IMR-90 (cell line): Measurements from ENCODE around the gene KLHL8. TPM values are rescaled to one million over a fixed set of nuclear protein-coding genes. Genes with fewer than 3 reads are reported as not detected.

Source experiments
- ATAC-seq: fragments of 200-7000 bp; cut with Tn5 transposase; 2 replicates; pipeline ENCODE4 v1.9.1; 2020; ENCODE audit warnings: low read depth, mild to moderate bottlenecking, moderate library complexity
- BruUV-seq: library from RNA; stranded (reverse); fragments of 400-500 nt; replicated peaks from 2 replicates; lab custom pipeline; 2021; lab: Mats Ljungman, UMichigan
- CTCF ChIA-PET: fragments of 300-600 bp; formaldehyde crosslinking; extraction: SDS; loops from one replicate; lab custom pipeline; 2021; ENCODE audit warnings: antibody characterized with exemption; lab: Yijun Ruan, JAX
- POLR2A ChIA-PET: fragments of 300-600 bp; sonication (Branson Sonifier 250); formaldehyde crosslinking; loops from one replicate; lab custom pipeline; 2022; ENCODE audit warnings: antibody characterized with exemption; ENCODE audit not compliant: unreplicated experiment; lab: Charles Lee
- DNase-seq: peaks from one replicate; pipeline ENCODE4 v3.0.0; 2013
- H2AFZ ChIP-seq: replicated peaks from 2 replicates; pipeline ENCODE3; 2013; ENCODE audit warnings: low read length, mild to moderate bottlenecking; ENCODE audit not compliant: poor library complexity
- H2AK5ac ChIP-seq: 2 replicates; pipeline ENCODE4 v1.6.1; 2013; ENCODE audit warnings: low read depth, low read length, inconsistent platforms
- H2AK9ac ChIP-seq: replicated peaks from 2 replicates; pipeline ENCODE3; 2013; ENCODE audit warnings: mild to moderate bottlenecking, low read depth, low read length, moderate library complexity; ENCODE audit not compliant: poor library complexity
- H2BK120ac ChIP-seq: 2 replicates; pipeline ENCODE4 v1.6.1; 2013; ENCODE audit warnings: low read depth, low read length, inconsistent platforms
- H2BK15ac ChIP-seq: 3 replicates; pipeline ENCODE4 v1.6.1; 2013; ENCODE audit warnings: low read depth, low read length, inconsistent platforms
- H2BK20ac ChIP-seq: 2 replicates; pipeline ENCODE4 v1.6.1; 2013; ENCODE audit warnings: low read depth, mild to moderate bottlenecking, inconsistent platforms, low read length, moderate library complexity
- H2BK5ac ChIP-seq: 2 replicates; pipeline ENCODE4 v1.6.1; 2013; ENCODE audit warnings: mild to moderate bottlenecking, low read depth, low read length, inconsistent platforms; ENCODE audit not compliant: poor library complexity, severe bottlenecking
- H3K14ac ChIP-seq: replicated peaks from 2 replicates; pipeline ENCODE4 v1.6.1; 2013; ENCODE audit warnings: low read depth, low read length, inconsistent platforms
- H3K18ac ChIP-seq: 2 replicates; pipeline ENCODE4 v1.6.1; 2013; ENCODE audit warnings: low read depth, low read length, control low read depth
- H3K23ac ChIP-seq: 2 replicates; pipeline ENCODE4 v1.6.1; 2013; ENCODE audit warnings: low read depth, low read length, inconsistent platforms
- H3K27ac ChIP-seq: 2 replicates; pipeline ENCODE4 v1.5.1; 2013; ENCODE audit warnings: mild to moderate bottlenecking, control low read depth, low read length; ENCODE audit not compliant: insufficient read depth
- H3K27me3 ChIP-seq: 2 replicates; pipeline ENCODE4 v1.6.1; 2013; ENCODE audit warnings: low read length; ENCODE audit not compliant: control insufficient read depth, insufficient read depth
- H3K36me3 ChIP-seq: 2 replicates; pipeline ENCODE4 v1.6.1; 2013; ENCODE audit warnings: low read length, mixed read lengths; ENCODE audit not compliant: control insufficient read depth, insufficient read depth
- H3K4ac ChIP-seq: 2 replicates; pipeline ENCODE4 v1.6.1; 2013; ENCODE audit warnings: low read depth, low read length, inconsistent platforms
- H3K4me1 ChIP-seq: 2 replicates; pipeline ENCODE4 v1.6.1; 2013; ENCODE audit warnings: low read length, mixed read lengths; ENCODE audit not compliant: control insufficient read depth, insufficient read depth
- H3K4me2 ChIP-seq: 2 replicates; pipeline ENCODE4 v1.6.1; 2013; ENCODE audit warnings: low read depth, mild to moderate bottlenecking, control low read depth, low read length, moderate library complexity
- H3K4me3 ChIP-seq: 2 replicates; pipeline ENCODE4 v1.5.1; 2013; ENCODE audit warnings: low read depth, mild to moderate bottlenecking, control low read depth, low read length, moderate library complexity; ENCODE audit not compliant: insufficient read depth
- H3K56ac ChIP-seq: 2 replicates; pipeline ENCODE4 v1.6.1; 2013; ENCODE audit warnings: low read length, inconsistent platforms; ENCODE audit not compliant: insufficient read depth; ENCODE audit errors: extremely low read depth
- H3K79me1 ChIP-seq, 2 experiments: 2 replicates each; pipeline ENCODE4 v1.6.1; 2013; ENCODE audit warnings: low read length in 2 of 2, inconsistent platforms in 1 of 2, low read depth in 1 of 2
- H3K9ac ChIP-seq: 2 replicates; pipeline ENCODE4 v1.6.1; 2013; ENCODE audit warnings: low read depth, low read length, control low read depth
- H3K9me1 ChIP-seq: 2 replicates; pipeline ENCODE4 v1.6.1; 2013; ENCODE audit warnings: low read length, inconsistent platforms; ENCODE audit not compliant: insufficient read depth
- H3K9me3 ChIP-seq: 2 replicates; pipeline ENCODE4 v1.6.1; 2013; ENCODE audit warnings: low read length; ENCODE audit not compliant: control insufficient read depth, insufficient read depth
- H4K20me1 ChIP-seq: 2 replicates; pipeline ENCODE4 v1.6.1; 2013; ENCODE audit warnings: low read length, inconsistent platforms; ENCODE audit not compliant: insufficient read depth
- H4K5ac ChIP-seq: 2 replicates; pipeline ENCODE4 v1.6.1; 2013; ENCODE audit warnings: mild to moderate bottlenecking, low read depth, low read length, control low read depth
- H4K8ac ChIP-seq, 2 experiments: 2 replicates each; pipeline ENCODE4 v1.6.1; 2013; ENCODE audit warnings: low read depth in 2 of 2, low read length in 2 of 2, control low read depth in 1 of 2, inconsistent platforms in 1 of 2
- H4K91ac ChIP-seq: 2 replicates; pipeline ENCODE4 v1.6.1; 2013; ENCODE audit warnings: low read depth, low read length, inconsistent platforms; ENCODE audit not compliant: insufficient read depth
- BHLHE40 ChIP-seq: fragments of 150-350 bp; IDR thresholded peaks from 2 replicates; pipeline ENCODE4 v1.6.1; 2016; ENCODE audit warnings: mild to moderate bottlenecking, low read depth, low read length
- CEBPB ChIP-seq: IDR thresholded peaks from 2 replicates; pipeline ENCODE4 v1.6.1; 2012; ENCODE audit warnings: low read depth, low read length, improper control_type of control experiment
- CHD1 ChIP-seq: IDR thresholded peaks from 2 replicates; pipeline ENCODE4 v1.6.1; 2012; ENCODE audit warnings: low read depth, low read length, improper control_type of control experiment
- CTCF ChIP-seq: conservative IDR thresholded peaks from 2 replicates; pipeline ENCODE4 v1.5.1; 2012; ENCODE audit warnings: mild to moderate bottlenecking, low read depth, low read length, improper control_type of control experiment
- ELK1 ChIP-seq: fragments of 150-350 bp; IDR thresholded peaks from 2 replicates; pipeline ENCODE4 v1.6.1; 2016; ENCODE audit warnings: low read depth, mild to moderate bottlenecking, low read length, moderate library complexity, borderline replicate concordance
- FOS ChIP-seq: fragments of 150-350 bp; IDR thresholded peaks from 2 replicates; pipeline ENCODE4 v1.6.1; 2016; ENCODE audit warnings: low read depth, low read length
- MAFK ChIP-seq: IDR thresholded peaks from 2 replicates; pipeline ENCODE4 v1.6.1; 2012; ENCODE audit warnings: low read depth, low read length, improper control_type of control experiment
- MAZ ChIP-seq: IDR thresholded peaks from 2 replicates; pipeline ENCODE4 v1.6.1; 2012; ENCODE audit warnings: low read depth, mild to moderate bottlenecking, low read length, improper control_type of control experiment, moderate library complexity, borderline replicate concordance
- MXI1 ChIP-seq: IDR thresholded peaks from 2 replicates; pipeline ENCODE4 v1.6.1; 2012; ENCODE audit warnings: low read depth, mild to moderate bottlenecking, low read length, moderate library complexity, borderline replicate concordance
- NFE2L2 ChIP-seq: fragments of 150-350 bp; IDR thresholded peaks from 2 replicates; pipeline ENCODE4 v1.6.1; 2016; ENCODE audit warnings: low read depth, mild to moderate bottlenecking, low read length
- POLR2A ChIP-seq: IDR thresholded peaks from 2 replicates; pipeline ENCODE4 v1.6.1; 2012; ENCODE audit warnings: mild to moderate bottlenecking, low read depth, low read length
- RAD21 ChIP-seq: IDR thresholded peaks from 2 replicates; pipeline ENCODE4 v1.6.1; 2012; ENCODE audit warnings: low read length, improper control_type of control experiment
- RCOR1 ChIP-seq: IDR thresholded peaks from 2 replicates; pipeline ENCODE4 v1.6.1; 2012; ENCODE audit warnings: mild to moderate bottlenecking, low read length, improper control_type of control experiment; ENCODE audit not compliant: insufficient replicate concordance
- RFX5 ChIP-seq: IDR thresholded peaks from 2 replicates; pipeline ENCODE4 v1.8.0; 2012; ENCODE audit warnings: low read depth, mild to moderate bottlenecking, low read length, moderate library complexity
- SMC3 ChIP-seq: fragments of 150-350 bp; IDR thresholded peaks from 2 replicates; pipeline ENCODE4 v1.6.1; 2016; ENCODE audit warnings: low read depth, mild to moderate bottlenecking, antibody characterized with exemption, low read length, moderate library complexity
- USF2 ChIP-seq: fragments of 150-350 bp; IDR thresholded peaks from 2 replicates; pipeline ENCODE4 v1.6.1; 2017; ENCODE audit warnings: mild to moderate bottlenecking, antibody characterized with exemption, low read length, low read depth
- WGBS, 2 experiments: methylation state at CpG; one replicate each; pipeline versions ENCODE4 v1.1.5 to v1.1.7; 2013; ENCODE audit warnings: missing lambda C conversion rate in 2 of 2; ENCODE audit not compliant: insufficient read length in 1 of 2; ENCODE audit errors: extremely low coverage in 2 of 2; 5-methylcytosine and 5-hydroxymethylcytosine counted together
- dilution Hi-C: fragments of 300-500 bp; cut with HindIII; formaldehyde crosslinking; loops from one replicate; pipeline ENCODE4 v1.14.3; 2018; ENCODE audit warnings: low sequenced_read_pairs; ENCODE audit not compliant: unreplicated experiment
- in situ Hi-C: fragments of 300-500 bp; cut with MboI; formaldehyde crosslinking; loops from 3 replicates; pipeline ENCODE4 v1.14.3; 2019; ENCODE audit warnings: low sequenced_read_pairs, inconsistent platforms, mixed read lengths
- intact Hi-C: fragments of 100-400 bp; cut with micrococcal nuclease; formaldehyde crosslinking; loops from 2 replicates; pipeline ENCODE4 v1.10.0; 2022
- polyA plus RNA-seq, 3 experiments: library from polyadenylated mRNA; depleted of rRNA; stranded (reverse); fragments of >200 nt; gene quantifications; 2 replicates each; pipeline ENCODE4 v1.2.3, GENCODE V29; 2012; ENCODE audit warnings: low replicate concordance in 1 of 3
- total RNA-seq: library from RNA; depleted of rRNA; stranded (reverse); fragments of >200 nt; gene quantifications from 2 replicates; pipeline ENCODE4 v1.2.3, GENCODE V29; 2012

KLHL8 gene
- total and polyA plus RNA-seq, 2 of the 4 experiments (the other 2 are of a cell fraction), result 3.1 to 9.5 TPM

GRCh38 chr4:87126056-87126455 is 94.4 kb downstream of the KLHL8 start:
- dilution Hi-C loops (no loop called here), in situ Hi-C loops (no loop called here)

More at GRCh38 chr4:87126056-87126455, 94.4 kb downstream of the KLHL8 start:
- H3K4me1 ChIP-seq, result peaks cover 12% of the 10 kb centered on the region
- no peak overlapping the region for H3K18ac ChIP-seq
- no peak overlapping the region for H4K5ac ChIP-seq
- no peaks in the 10 kb centered on the region for H4K20me1 ChIP-seq
- H2BK20ac ChIP-seq, result no peak overlapping the region
- no peak overlapping the region for H3K14ac ChIP-seq
- H3K56ac ChIP-seq, result no peak overlapping the region
- no peak for TF ChIP-seq CEBPB
- TF ChIP-seq ELK1, result no peak
- no peak for TF ChIP-seq RFX5
- TF ChIP-seq USF2, result no peak
- TF ChIP-seq MAFK, result no peak
- no peak for TF ChIP-seq MXI1
- no peak for TF ChIP-seq NFE2L2
- TF ChIP-seq POLR2A, result no peak
- TF ChIP-seq CHD1, result no peak
- TF ChIP-seq CTCF, result no peak
- no peak for TF ChIP-seq BHLHE40
- TF ChIP-seq RAD21, result no peak
- TF ChIP-seq RCOR1, result no peak
- TF ChIP-seq MAZ, result no peak
- no peak for TF ChIP-seq SMC3
- no peak for TF ChIP-seq FOS
- no peaks in the 10 kb centered on the region for H3K9me3 ChIP-seq
- ATAC-seq (no peak), DNase-seq (no peak)
- peaks cover 15% of the 10 kb centered on the region for H3K9me1 ChIP-seq
- H3K27me3 ChIP-seq, result no peaks in the 10 kb centered on the region
- no peak overlapping the region for H3K27ac ChIP-seq
- H3K4me3 ChIP-seq, result no peak overlapping the region
- H3K36me3 ChIP-seq, result peaks cover 18% of the 10 kb centered on the region
- H2BK5ac ChIP-seq, result no peak overlapping the region
- no TSS peak for BruUV-seq
- intact Hi-C loops, result loop anchor here (10.0 kb wide), 1 partner anchor 201 kb away; no protein-coding TSS in a partner anchor
- H2AFZ ChIP-seq, result no peak overlapping the region
- peak overlapping the region; percentile 52 for H2AK9ac ChIP-seq
- no peak overlapping the region for H4K8ac ChIP-seq
- H3K79me1 ChIP-seq, result peaks cover 23 to 37% of the 10 kb centered on the region in 2 experiments; a peak in 3 of 4 replicates
- no CpG with 5 or more reads among the region's 9 CpGs for WGBS, 2 experiments
- no peak overlapping the region for H2BK15ac ChIP-seq
- H3K4ac ChIP-seq, result no peak overlapping the region
- ChIA-PET CTCF (no interaction called here), POLR2A (no interaction called here)
- H4K91ac ChIP-seq, result no peak overlapping the region
- H3K4me2 ChIP-seq, result no peak overlapping the region
- no peak overlapping the region for H3K23ac ChIP-seq
- H2AK5ac ChIP-seq, result no peak overlapping the region
- no peak overlapping the region for H3K9ac ChIP-seq
- no peak overlapping the region for H2BK120ac ChIP-seq
